Stimulated activated CD4-positive, alpha-beta T cell treated with anti-CD3 and anti-CD28 coated beads, Interleukin-12 subunit alpha, Interleukin-12 subunit beta, amount 100 ng/mL, for 48 hours (primary cell): Measurements from ENCODE around the gene RNF135.
"Not testable (repeated sequence)": the region's sequence is repeated elsewhere in the genome, so short reads cannot be mapped to it uniquely, and the experiment has no call there.

Experiments
- DNase-seq, 3 donors: peaks; one replicate each; pipeline ENCODE4 v3.0.0-alpha.2; 2020; ENCODE audit warnings: low read depth in 2 of 3, low spot score in 1 of 3

Gene RNF135, protein sequence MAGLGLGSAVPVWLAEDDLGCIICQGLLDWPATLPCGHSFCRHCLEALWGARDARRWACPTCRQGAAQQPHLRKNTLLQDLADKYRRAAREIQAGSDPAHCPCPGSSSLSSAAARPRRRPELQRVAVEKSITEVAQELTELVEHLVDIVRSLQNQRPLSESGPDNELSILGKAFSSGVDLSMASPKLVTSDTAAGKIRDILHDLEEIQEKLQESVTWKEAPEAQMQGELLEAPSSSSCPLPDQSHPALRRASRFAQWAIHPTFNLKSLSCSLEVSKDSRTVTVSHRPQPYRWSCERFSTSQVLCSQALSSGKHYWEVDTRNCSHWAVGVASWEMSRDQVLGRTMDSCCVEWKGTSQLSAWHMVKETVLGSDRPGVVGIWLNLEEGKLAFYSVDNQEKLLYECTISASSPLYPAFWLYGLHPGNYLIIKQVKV

GRCh38 chr17:30970831-30971567 is at the start of gene RNF135:
TSS of gene RNF135 (plus strand) at chr17:30971039. CDS start at chr17:30971074, 35 bp downstream.
- peak; percentile 29 to 61 (median 32) for DNase-seq

DNA sequence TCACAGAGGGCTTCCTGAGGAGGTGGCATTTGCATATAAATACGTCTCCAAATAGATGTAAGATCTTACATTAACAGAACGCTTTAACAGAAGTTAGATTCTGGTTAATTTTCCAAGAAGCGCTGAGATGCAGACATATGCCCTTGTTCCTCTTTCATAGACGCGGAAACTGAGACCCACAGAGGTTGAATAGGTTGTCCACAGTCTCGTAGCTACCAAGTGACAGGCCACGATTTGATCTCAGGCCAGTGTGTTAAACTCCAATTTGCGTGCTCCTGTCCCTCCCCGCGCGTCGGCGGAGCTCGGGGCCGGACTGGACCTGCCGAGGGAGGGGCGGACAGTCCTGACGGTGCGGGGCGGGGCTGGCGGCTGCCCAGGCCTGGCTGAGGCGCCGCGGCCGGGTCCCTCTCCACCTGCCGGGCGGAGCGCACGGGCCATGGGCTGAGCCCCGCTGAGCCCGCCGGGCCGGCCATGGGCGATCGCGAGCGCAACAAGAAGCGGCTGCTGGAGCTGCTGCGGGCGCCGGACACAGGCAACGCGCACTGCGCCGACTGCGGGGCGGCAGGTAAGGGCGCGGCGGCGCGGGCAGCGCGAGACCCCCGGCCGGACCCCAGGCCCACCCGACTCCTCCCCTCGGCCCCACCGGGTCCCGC is 49.2 kb upstream of the RNF135 start, which contains the start of gene ADAP2:
Gene ADAP2 (plus strand): TSS at position 402 of the 653 bp plus-strand sequence. CDS start 70 bp downstream, at position 472.
- no peak for DNase-seq

- no peak for DNase-seq
These were observed 48.4 kb upstream of the RNF135 start for GRCh38 chr17:30922235-30923030.

GRCh38 chr17:30924341-30924740 is 46.5 kb upstream of the RNF135 start:
- DNase-seq: no peak

- DNase-seq: no peak
These were observed 44.3 kb upstream of the RNF135 start for GRCh38 chr17:30926516-30926915.

DNA sequence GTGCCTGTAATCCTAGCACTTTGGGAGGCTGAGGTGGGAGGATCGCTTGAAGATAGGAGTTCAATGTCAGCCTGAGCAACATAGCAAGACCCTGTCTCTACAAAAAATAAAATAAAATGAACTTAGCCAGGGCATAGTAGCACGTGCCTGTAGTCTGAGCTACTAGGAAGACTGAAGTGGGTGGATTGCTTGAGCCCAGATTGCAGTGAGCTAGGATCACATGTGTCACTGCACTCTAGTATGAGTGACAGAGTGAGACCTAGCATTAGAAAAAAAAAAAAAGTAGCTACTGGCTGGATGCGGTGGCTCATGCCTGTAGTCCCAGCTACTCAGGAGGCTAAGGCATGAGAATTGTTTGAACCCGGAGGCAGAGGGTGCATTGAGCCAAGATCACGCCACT is 43.1 kb upstream of the RNF135 start:
- DNase-seq: no peak

DNA sequence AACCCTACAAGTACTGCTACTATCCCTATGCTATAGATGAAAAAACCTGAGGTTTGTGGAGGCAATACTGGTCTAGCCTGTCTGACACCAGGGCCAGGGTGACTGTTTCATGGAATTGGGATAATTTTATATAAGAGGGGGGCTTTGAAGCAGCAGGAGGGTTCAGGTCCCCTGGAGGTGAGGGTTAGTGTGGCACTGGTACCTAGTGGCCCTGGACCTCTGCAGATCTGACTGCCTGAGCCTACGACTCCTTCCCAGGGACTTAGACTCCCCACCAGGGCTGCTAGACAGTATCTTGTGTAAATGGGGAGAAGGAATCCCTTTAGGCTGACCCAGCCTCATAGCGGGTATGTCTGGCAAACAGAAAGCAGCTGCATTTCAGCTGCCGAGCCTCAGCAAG is 42.3 kb upstream of the RNF135 start:
- no peak for DNase-seq

DNA sequence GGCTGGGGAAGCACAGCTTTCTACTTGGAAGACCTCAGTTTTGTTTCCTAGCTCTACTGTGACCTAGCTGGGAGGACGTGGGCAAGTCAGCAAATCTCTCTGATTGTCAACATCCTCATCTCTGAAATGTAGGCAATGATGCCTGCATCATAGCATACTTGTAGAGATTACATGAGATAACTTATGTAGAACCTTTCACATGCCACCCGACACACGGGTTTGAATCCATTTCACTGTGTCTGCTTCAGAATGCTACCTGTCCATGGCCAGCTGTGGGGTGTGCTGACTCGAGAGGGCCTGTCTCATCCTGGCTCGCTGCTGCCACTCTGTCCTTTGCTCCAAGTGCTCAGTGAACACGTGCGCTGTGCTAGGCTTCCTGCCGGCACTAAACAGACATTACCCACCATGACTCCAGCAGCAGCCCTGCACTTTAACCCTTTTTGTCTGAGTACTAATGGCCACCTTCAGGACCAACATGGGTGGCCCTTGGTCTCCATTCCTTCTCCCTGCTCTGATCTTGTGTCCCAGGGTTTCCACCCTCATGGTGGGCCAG is 41.7 kb upstream of the RNF135 start:
- DNase-seq: no peak

DNA sequence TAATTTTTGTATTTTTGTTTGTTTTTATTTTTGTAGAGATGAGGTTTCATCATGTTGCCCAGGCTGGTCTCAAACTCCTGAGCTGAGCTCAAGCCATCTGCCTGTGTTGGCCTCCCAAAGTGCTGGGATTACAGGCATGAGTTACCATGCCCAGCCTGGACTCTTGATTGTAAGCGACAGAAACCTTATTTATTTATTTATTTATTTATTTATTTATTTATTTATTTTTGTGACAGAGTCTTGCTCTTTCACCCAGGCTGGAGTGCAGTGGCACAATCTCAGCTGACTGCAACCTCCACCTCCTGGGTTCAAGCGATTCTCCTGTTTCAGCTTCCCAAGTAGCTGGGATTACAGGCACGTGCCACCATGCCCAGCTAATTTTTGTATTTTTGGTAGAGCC is 41.0 kb upstream of the RNF135 start:
- DNase-seq: not testable (repeated sequence)

DNA sequence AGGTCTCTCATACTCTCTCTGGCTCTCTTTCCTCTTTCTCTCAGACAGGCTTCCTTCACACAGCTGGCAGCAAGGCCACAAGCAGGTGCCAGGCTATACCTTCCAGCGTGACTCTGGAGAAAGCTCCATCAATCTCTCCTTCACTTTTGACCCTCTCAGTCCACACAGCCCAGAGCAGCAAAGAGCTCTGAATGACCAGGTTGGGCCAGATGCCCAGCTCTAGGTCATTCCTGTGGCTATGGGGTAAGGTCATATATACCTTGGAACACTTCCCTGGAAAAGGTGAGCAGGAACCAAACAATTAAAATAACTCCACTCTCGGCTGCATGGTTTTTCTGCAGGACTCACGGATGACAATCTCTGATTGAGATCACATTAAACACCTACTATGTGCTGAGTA is 40.3 kb upstream of the RNF135 start:
- no peak for DNase-seq

- DNase-seq: not testable (repeated sequence)
These were observed 39.3 kb upstream of the RNF135 start for GRCh38 chr17:30931582-30931981.

DNA sequence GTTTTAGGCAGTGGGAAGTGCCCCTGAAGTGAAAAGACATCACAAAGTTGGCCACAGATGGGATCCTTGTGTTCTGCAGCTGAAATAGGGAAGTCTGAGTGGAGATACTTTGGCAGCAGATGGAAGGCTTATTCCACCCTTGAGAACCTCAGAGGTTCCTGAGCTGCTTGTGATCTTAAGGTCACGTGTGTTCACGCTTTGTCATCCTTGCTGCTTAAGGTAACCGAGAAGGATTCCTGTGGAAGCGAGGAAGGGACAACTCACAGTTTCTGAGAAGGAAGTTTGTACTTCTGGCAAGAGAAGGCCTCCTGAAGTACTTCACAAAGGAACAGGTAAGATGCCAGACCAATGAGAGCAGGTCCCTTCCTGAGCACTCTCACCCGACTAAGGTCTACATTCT is 36.9 kb upstream of the RNF135 start:
- DNase-seq: no peak

GRCh38 chr17:30939051-30939689 is 31.7 kb upstream of the RNF135 start:
- no peak for DNase-seq

- DNase-seq: no peak
These were observed 28.3 kb upstream of the RNF135 start for GRCh38 chr17:30942308-30943079.

DNA sequence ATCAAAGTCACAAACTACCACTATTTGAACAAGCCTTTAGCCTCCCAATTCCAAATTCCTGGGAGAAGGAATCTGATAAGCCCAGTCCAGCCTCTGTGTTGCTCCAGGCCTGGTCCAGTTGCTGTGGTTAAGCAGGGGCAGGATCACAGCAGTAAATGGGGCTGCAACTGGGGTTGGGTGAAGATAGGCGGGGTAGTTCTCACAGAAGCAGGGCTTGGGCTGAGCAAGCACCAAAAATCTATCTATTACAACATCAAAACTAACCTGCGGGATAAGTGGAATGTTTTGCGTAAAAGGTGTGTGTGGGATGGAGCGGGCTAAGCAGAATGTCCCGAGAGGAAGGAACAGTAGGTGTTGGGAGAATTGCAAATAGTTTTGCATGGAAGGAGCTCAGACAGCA is 23.0 kb upstream of the RNF135 start:
- DNase-seq: no peak

DNA sequence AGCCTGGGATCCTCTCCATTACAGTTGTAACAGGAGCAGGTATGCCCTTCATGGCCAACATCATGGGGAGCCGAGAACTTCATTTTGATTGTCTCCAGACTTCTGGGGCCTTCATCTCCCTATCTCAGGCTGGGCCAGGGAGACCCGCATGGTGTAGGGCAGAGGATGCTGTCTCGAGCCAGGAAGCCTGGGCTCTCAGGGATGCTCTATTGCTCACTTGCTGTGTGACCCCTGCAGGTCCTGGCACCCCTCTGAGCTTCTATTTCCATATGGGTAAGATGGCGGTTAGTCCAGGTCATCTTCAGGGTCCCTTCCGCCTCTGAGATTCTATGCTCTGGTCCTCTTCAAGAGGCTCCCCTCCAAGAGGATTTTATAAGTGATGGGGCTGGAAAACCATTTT is 20.6 kb upstream of the RNF135 start:
- DNase-seq: no peak

DNA sequence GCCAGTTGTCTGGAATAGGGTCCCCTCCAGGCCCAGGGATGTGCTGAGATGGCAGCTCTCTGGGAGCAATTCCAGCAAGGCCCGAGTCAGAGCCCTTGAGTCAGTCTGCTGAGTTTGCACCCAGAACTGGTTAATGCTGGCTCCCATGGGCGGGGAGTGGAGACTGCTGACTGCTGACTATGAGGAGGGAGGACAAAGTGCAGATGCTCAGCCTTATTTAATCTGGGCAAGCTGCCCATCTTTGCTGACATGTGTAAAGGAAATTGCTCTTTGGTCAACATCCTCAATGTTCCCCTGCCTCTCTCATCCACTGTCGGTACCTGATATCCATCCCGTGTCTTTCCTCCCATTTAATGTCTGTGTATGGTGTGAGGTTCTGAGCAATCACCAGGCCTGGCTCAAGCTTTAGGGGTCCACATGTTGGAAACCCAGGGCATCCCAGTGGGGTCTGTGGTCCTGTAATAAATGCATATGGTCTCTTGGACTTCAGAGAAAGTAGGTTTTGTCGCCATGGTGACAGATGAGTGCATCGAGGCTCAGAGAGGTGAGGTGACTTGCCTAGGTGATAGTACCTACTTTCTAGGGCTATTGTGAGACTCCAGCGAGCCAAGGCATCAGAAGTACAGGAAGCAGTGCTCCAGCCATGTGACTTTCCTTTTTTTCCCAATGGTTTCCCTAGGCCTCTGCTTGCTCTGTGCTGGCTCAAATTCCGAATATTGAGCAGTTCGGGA is 20.0 kb upstream of the RNF135 start:
- DNase-seq: no peak

DNA sequence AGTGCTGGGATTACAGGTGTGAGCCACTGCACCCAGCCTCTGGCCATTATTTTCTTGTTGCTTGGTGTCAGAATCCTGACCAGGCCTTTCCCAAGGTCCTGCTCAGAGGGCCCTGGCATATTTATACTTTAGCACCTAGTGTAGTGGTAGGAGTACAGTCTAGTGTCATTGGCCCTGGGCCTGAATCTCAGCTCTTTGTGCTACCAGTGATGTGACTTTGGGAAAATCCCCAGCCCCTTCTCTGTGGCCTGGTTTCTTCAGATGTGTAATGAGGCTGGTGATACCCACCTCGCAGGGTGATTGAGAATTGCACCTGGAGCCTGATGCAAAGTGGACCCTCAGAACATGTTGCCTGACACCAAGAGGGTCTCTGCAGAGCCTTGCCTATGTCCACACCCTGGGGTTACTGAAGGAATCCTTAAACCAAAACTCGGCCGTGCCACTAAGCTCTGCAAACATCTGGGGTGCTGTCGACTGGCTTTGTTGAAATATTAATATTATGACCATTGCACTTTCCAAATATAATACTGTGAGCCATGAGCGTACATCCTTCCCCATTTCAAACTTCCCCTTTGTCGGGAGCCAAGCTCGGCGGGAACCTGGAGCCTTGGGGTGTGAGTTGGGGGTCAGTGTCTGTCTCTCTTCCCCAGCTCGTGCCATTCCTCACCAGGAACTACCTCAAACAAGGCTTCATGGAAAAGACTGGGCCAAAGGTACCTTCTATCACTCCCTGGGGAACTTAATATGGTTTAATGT is 18.0 kb upstream of the RNF135 start:
- DNase-seq: no peak
